NCI-H526 (cell line): Measurements from ENCODE around the gene BET1.
A peak's percentile ranks its signal among the peaks of the same experiment; 100 is the strongest.
"Not testable (repeated sequence)": the region's sequence is repeated elsewhere in the genome, so short reads cannot be mapped to it uniquely, and the experiment has no call there.

ENCODE experiments used
- DNase-seq, 2 experiments: peaks; one replicate each; lab custom pipeline; 2025; lab: John Stamatoyannopoulos, UW

Gene BET1

GRCh38 chr7:94004024-94004951, at the start of gene BET1:
TSS of gene BET1 (minus strand) at chr7:94004355. CDS start at chr7:94004216, 139 bp downstream.
- DNase-seq, result peak; percentile 97 to 99

- DNase-seq, result peak; percentile 10 to 48
These were observed 49.4 kb upstream of the BET1 start for GRCh38 chr7:94053532-94053931.

GRCh38 chr7:94052398-94053180, 48.4 kb upstream of the BET1 start:
- DNase-seq, result peak; percentile 81 to 93

- DNase-seq, result no peak
These were observed 45.9 kb upstream of the BET1 start for GRCh38 chr7:94050046-94050445.

- DNase-seq, result peak in 1 of 2 experiments; percentile 7
These were observed 45.5 kb upstream of the BET1 start for GRCh38 chr7:94049615-94050014.

GRCh38 chr7:94048755-94049154, 44.6 kb upstream of the BET1 start:
- no peak for DNase-seq

- DNase-seq, result no peak
These were observed 43.8 kb upstream of the BET1 start for GRCh38 chr7:94047956-94048355.

GRCh38 chr7:94045581-94045980, 41.4 kb upstream of the BET1 start:
- no peak for DNase-seq

- no peak for DNase-seq
These were observed 40.7 kb upstream of the BET1 start for GRCh38 chr7:94044806-94045205.

- DNase-seq, result no peak
These were observed 39.1 kb upstream of the BET1 start for GRCh38 chr7:94043299-94043698.

- DNase-seq, result peak in 1 of 2 experiments; percentile 3
These were observed 38.2 kb upstream of the BET1 start for GRCh38 chr7:94042381-94042780.

- no peak for DNase-seq
These were observed 37.4 kb upstream of the BET1 start for GRCh38 chr7:94041529-94041928.

- no peak for DNase-seq
These were observed 36.1 kb upstream of the BET1 start for GRCh38 chr7:94040254-94040653.

GRCh38 chr7:94039368-94040035, 35.3 kb upstream of the BET1 start:
- DNase-seq, result no peak

- no peak for DNase-seq
These were observed 27.7 kb upstream of the BET1 start for GRCh38 chr7:94031865-94032264.

- DNase-seq, result no peak
These were observed 26.5 kb upstream of the BET1 start for GRCh38 chr7:94030634-94031033.

GRCh38 chr7:94029976-94030375, 25.8 kb upstream of the BET1 start:
- DNase-seq, result no peak

GRCh38 chr7:94028768-94029167, 24.6 kb upstream of the BET1 start:
- DNase-seq, result no peak

GRCh38 chr7:94026619-94027018, 22.5 kb upstream of the BET1 start:
- DNase-seq, result not testable (repeated sequence)

GRCh38 chr7:94022550-94022949, 18.4 kb upstream of the BET1 start:
- no peak for DNase-seq

- DNase-seq, result peak in 1 of 2 experiments; percentile 14
These were observed 12.6 kb upstream of the BET1 start for GRCh38 chr7:94016786-94017185.

- DNase-seq, result no peak
These were observed 11.4 kb upstream of the BET1 start for GRCh38 chr7:94015538-94015937.
